ENCODE results near the gene BHLHE41. TPM values are rescaled to one million over a fixed set of nuclear protein-coding genes. Genes with fewer than 3 reads are reported as not detected.
A peak's percentile ranks its signal among the peaks of the same experiment; 100 is the strongest.

Gene BHLHE41
- total RNA-seq = 5.9 and 6.3 TPM in 2 replicates
- 14.5 TPM for polyA plus RNA-seq (2012)

GRCh38 chr12:26124446-26125399, at the start of gene BHLHE41:
Gene BHLHE41 (minus strand): TSS chr12:26125037. CDS start chr12:26124779, 258 bp downstream.
- peak; percentile 79 for DNase-seq (ENCODE audit: low read depth)

- DNase-seq (ENCODE audit: low read depth) = no peak
Observed at GRCh38 chr12:26172946-26173552, 48.2 kb upstream of the BHLHE41 start.

- DNase-seq (ENCODE audit: low read depth) = no peak
Observed at GRCh38 chr12:26172539-26172938, 47.7 kb upstream of the BHLHE41 start.

GRCh38 chr12:26172013-26172412, 47.2 kb upstream of the BHLHE41 start:
- DNase-seq (ENCODE audit: low read depth) = no peak

GRCh38 chr12:26164118-26164517, 39.3 kb upstream of the BHLHE41 start:
- DNase-seq (ENCODE audit: low read depth) = no peak

- no peak for DNase-seq (ENCODE audit: low read depth)
Observed at GRCh38 chr12:26162905-26163304, 38.1 kb upstream of the BHLHE41 start.

- no peak for DNase-seq (ENCODE audit: low read depth)
Observed at GRCh38 chr12:26162174-26162573, 37.3 kb upstream of the BHLHE41 start.

- no peak for DNase-seq (ENCODE audit: low read depth)
Observed at GRCh38 chr12:26158078-26158764, 33.4 kb upstream of the BHLHE41 start.

- DNase-seq (ENCODE audit: low read depth) = no peak
Observed at GRCh38 chr12:26157001-26157400, 32.2 kb upstream of the BHLHE41 start.

- DNase-seq (ENCODE audit: low read depth) = peak; percentile 69
Observed at GRCh38 chr12:26156201-26156871, 31.5 kb upstream of the BHLHE41 start.

GRCh38 chr12:26153421-26154154, 28.8 kb upstream of the BHLHE41 start:
- DNase-seq (ENCODE audit: low read depth) = peak; percentile 88

GRCh38 chr12:26152507-26153102, 27.8 kb upstream of the BHLHE41 start:
- DNase-seq (ENCODE audit: low read depth) = peak; percentile 55

- peak; percentile 47 for DNase-seq (ENCODE audit: low read depth)
Observed at GRCh38 chr12:26150736-26151450, 26.1 kb upstream of the BHLHE41 start.

- DNase-seq (ENCODE audit: low read depth) = no peak
Observed at GRCh38 chr12:26149968-26150500, 25.2 kb upstream of the BHLHE41 start.

GRCh38 chr12:26148291-26148690, 23.5 kb upstream of the BHLHE41 start:
- DNase-seq (ENCODE audit: low read depth) = no peak

- DNase-seq (ENCODE audit: low read depth) = no peak
Observed at GRCh38 chr12:26143291-26143690, 18.5 kb upstream of the BHLHE41 start.

- no peak for DNase-seq (ENCODE audit: low read depth)
Observed at GRCh38 chr12:26138860-26139259, 14.0 kb upstream of the BHLHE41 start.

- DNase-seq (ENCODE audit: low read depth) = no peak
Observed at GRCh38 chr12:26136688-26137087, 11.9 kb upstream of the BHLHE41 start.

- peak; percentile 75 for DNase-seq (ENCODE audit: low read depth)
Observed at GRCh38 chr12:26135571-26135970, 10.7 kb upstream of the BHLHE41 start.

Data from myocyte (in vitro differentiated cells).